NCI-H226 (cell line): ENCODE data around the gene PPP6R3.

Experiments used
- DNase-seq: peaks from one replicate; pipeline ENCODE4 v3.0.0-alpha.2; 2015

Gene PPP6R3

GRCh38 chr11:68655806-68656205, 195.3 kb downstream of the PPP6R3 start:
- DNase-seq, result no peak

- no peak for DNase-seq
Observed at GRCh38 chr11:68657021-68657780, 196.6 kb downstream of the PPP6R3 start.

GRCh38 chr11:68658097-68658496, 197.5 kb downstream of the PPP6R3 start:
- no peak for DNase-seq

- no peak for DNase-seq
Observed at GRCh38 chr11:68658661-68659060, 198.1 kb downstream of the PPP6R3 start.

- no peak for DNase-seq
Observed at GRCh38 chr11:68659158-68659921, 198.8 kb downstream of the PPP6R3 start.

- DNase-seq, result no peak
Observed at GRCh38 chr11:68660066-68660810, 199.7 kb downstream of the PPP6R3 start.

GRCh38 chr11:68661014-68661413, 200.5 kb downstream of the PPP6R3 start:
- no peak for DNase-seq

- DNase-seq, result no peak
Observed at GRCh38 chr11:68661697-68662603, 201.4 kb downstream of the PPP6R3 start.

- DNase-seq, result no peak
Observed at GRCh38 chr11:68663482-68664010, 203.0 kb downstream of the PPP6R3 start.

GRCh38 chr11:68664141-68664540, 203.6 kb downstream of the PPP6R3 start:
- no peak for DNase-seq

- DNase-seq, result no peak
Observed at GRCh38 chr11:68664906-68665305, 204.4 kb downstream of the PPP6R3 start.
